GM19025 (cell line): Measurements from ENCODE around the gene MET.
"Not testable (repeated sequence)": the region's sequence is repeated elsewhere in the genome, so short reads cannot be mapped to it uniquely, and the experiment has no call there.

Experiments used
- ATAC-seq: cut with Tn5 transposase; IDR thresholded peaks from one replicate; pipeline ENCODE4 v1.9.1; 2021; ENCODE audit warnings: mild to moderate bottlenecking, low read depth, moderate library complexity; ENCODE audit not compliant: unreplicated experiment

MET gene

GRCh38 chr7:116741625-116742316, 69.8 kb downstream of the MET start:
- no peak for ATAC-seq

- no peak for ATAC-seq
Observed at GRCh38 chr7:116742641-116743040, 70.6 kb downstream of the MET start.

- ATAC-seq, result not testable (repeated sequence)
Observed at GRCh38 chr7:116743835-116744234, 71.8 kb downstream of the MET start.

GRCh38 chr7:116746388-116746787, 74.4 kb downstream of the MET start:
- ATAC-seq, result not testable (repeated sequence)

GRCh38 chr7:116751070-116751469, 79.1 kb downstream of the MET start:
- ATAC-seq, result not testable (repeated sequence)

- ATAC-seq, result no peak
Observed at GRCh38 chr7:116752305-116753074, 80.5 kb downstream of the MET start.

GRCh38 chr7:116753130-116753529, 81.1 kb downstream of the MET start:
- no peak for ATAC-seq

- ATAC-seq, result no peak
Observed at GRCh38 chr7:116754186-116754585, 82.2 kb downstream of the MET start.

- ATAC-seq, result no peak
Observed at GRCh38 chr7:116757283-116757682, 85.3 kb downstream of the MET start.

- not testable (repeated sequence) for ATAC-seq
Observed at GRCh38 chr7:116759642-116760041, 87.6 kb downstream of the MET start.

GRCh38 chr7:116762971-116763370, 91.0 kb downstream of the MET start:
- ATAC-seq, result no peak

- no peak for ATAC-seq
Observed at GRCh38 chr7:116763647-116764046, 91.7 kb downstream of the MET start.

GRCh38 chr7:116766881-116767280, 94.9 kb downstream of the MET start:
- no peak for ATAC-seq

GRCh38 chr7:116769546-116769945, 97.5 kb downstream of the MET start:
- ATAC-seq, result no peak

- ATAC-seq, result no peak
Observed at GRCh38 chr7:116770941-116771340, 98.9 kb downstream of the MET start.

GRCh38 chr7:116771640-116772039, 99.6 kb downstream of the MET start:
- ATAC-seq, result no peak

GRCh38 chr7:116772423-116772863, 100.4 kb downstream of the MET start:
- no peak for ATAC-seq

- ATAC-seq, result no peak
Observed at GRCh38 chr7:116772926-116773749, 101.1 kb downstream of the MET start.

GRCh38 chr7:116776046-116776445, 104.0 kb downstream of the MET start:
- ATAC-seq, result no peak

- peak; percentile 78 for ATAC-seq
Observed at GRCh38 chr7:116776610-116777289, 104.8 kb downstream of the MET start.
